ENCODE results near the gene MAN2A2.
"Not testable (repeated sequence)": the region's sequence is repeated elsewhere in the genome, so short reads cannot be mapped to it uniquely, and the experiment has no call there.

The MAN2A2 gene

GRCh38 chr15:90918034-90918788, 15.1 kb downstream of the MAN2A2 start:
- DNase-seq (ENCODE audit: low read depth): no peak

- DNase-seq (ENCODE audit: low read depth): no peak
Measured at GRCh38 chr15:90918835-90919234, 15.7 kb downstream of the MAN2A2 start.

GRCh38 chr15:90921887-90922286, 18.8 kb downstream of the MAN2A2 start:
- no peak for DNase-seq (ENCODE audit: low read depth)

GRCh38 chr15:90922712-90923322, 19.7 kb downstream of the MAN2A2 start:
- DNase-seq (ENCODE audit: low read depth): not testable (repeated sequence)

- no peak for DNase-seq (ENCODE audit: low read depth)
Measured at GRCh38 chr15:90924375-90924774, 21.3 kb downstream of the MAN2A2 start.

GRCh38 chr15:90926766-90927165, 23.7 kb downstream of the MAN2A2 start:
- not testable (repeated sequence) for DNase-seq (ENCODE audit: low read depth)

GRCh38 chr15:90928106-90928505, 25.0 kb downstream of the MAN2A2 start:
- not testable (repeated sequence) for DNase-seq (ENCODE audit: low read depth)

- DNase-seq (ENCODE audit: low read depth): peak; percentile 9
Measured at GRCh38 chr15:90929246-90930019, 26.3 kb downstream of the MAN2A2 start.

GRCh38 chr15:90930861-90931574, 27.9 kb downstream of the MAN2A2 start:
- DNase-seq (ENCODE audit: low read depth): peak; percentile 18

- DNase-seq (ENCODE audit: low read depth): no peak
Measured at GRCh38 chr15:90931575-90931827, 28.4 kb downstream of the MAN2A2 start.

- DNase-seq (ENCODE audit: low read depth): peak; percentile 86
Measured at GRCh38 chr15:90931828-90932659, 28.9 kb downstream of the MAN2A2 start, which contains the start of gene HDDC3. HDDC3 (minus strand) TSS chr15:90932549; CDS start chr15:90932540, 9 bp downstream.

- DNase-seq (ENCODE audit: low read depth): no peak
Measured at GRCh38 chr15:90932660-90932991, 29.5 kb downstream of the MAN2A2 start.

- DNase-seq (ENCODE audit: low read depth): no peak
Measured at GRCh38 chr15:90933301-90933700, 30.2 kb downstream of the MAN2A2 start.

GRCh38 chr15:90934256-90934948, 31.3 kb downstream of the MAN2A2 start:
- peak; percentile 86 for DNase-seq (ENCODE audit: low read depth)

GRCh38 chr15:90934949-90935751, 32.0 kb downstream of the MAN2A2 start, which contains the start of gene UNC45A:
UNC45A (plus strand) TSS chr15:90935285; CDS start chr15:90935325, 40 bp downstream.
- peak; percentile 90 for DNase-seq (ENCODE audit: low read depth)

GRCh38 chr15:90936823-90937222, 33.7 kb downstream of the MAN2A2 start:
- no peak for DNase-seq (ENCODE audit: low read depth)

- DNase-seq (ENCODE audit: low read depth): no peak
Measured at GRCh38 chr15:90938261-90938660, 35.2 kb downstream of the MAN2A2 start.

- DNase-seq (ENCODE audit: low read depth): no peak
Measured at GRCh38 chr15:90939756-90940155, 36.7 kb downstream of the MAN2A2 start.

GRCh38 chr15:90941038-90941437, 37.9 kb downstream of the MAN2A2 start:
- DNase-seq (ENCODE audit: low read depth): no peak
